Memory B cell (primary cell): ENCODE measurements around the gene TRMT112.

Experiments
- ATAC-seq: fragments of 150-1000 bp; cut with Tn5 transposase; 2 replicates; pipeline ENCODE4 v1.10.0; 2021; ENCODE audit warnings: low read depth, mild to moderate bottlenecking, moderate library complexity
- DNase-seq, 2 donors: peaks; one replicate each; pipeline ENCODE4 v3.0.0; 2022; ENCODE audit warnings: low spot score in 2 of 2
- H3K27ac Mint-ChIP-seq: one replicate; pipeline ENCODE4 v1.8.0; 2022; ENCODE audit warnings: mild to moderate bottlenecking, moderate library complexity, mixed read lengths
- H3K27me3 Mint-ChIP-seq: one replicate; pipeline ENCODE4 v1.8.0; 2022; ENCODE audit warnings: mixed read lengths
- H3K36me3 Mint-ChIP-seq: one replicate; pipeline ENCODE4 v1.8.0; 2022; ENCODE audit warnings: mild to moderate bottlenecking, mixed read lengths
- H3K4me1 Mint-ChIP-seq: one replicate; pipeline ENCODE4 v1.8.0; 2022; ENCODE audit warnings: mixed read lengths
- H3K4me3 Mint-ChIP-seq: one replicate; pipeline ENCODE4 v1.8.0; 2022; ENCODE audit warnings: mild to moderate bottlenecking, moderate library complexity, mixed read lengths
- H3K9me3 Mint-ChIP-seq: one replicate; pipeline ENCODE4 v1.8.0; 2022; ENCODE audit warnings: mixed read lengths

Gene TRMT112

DNA sequence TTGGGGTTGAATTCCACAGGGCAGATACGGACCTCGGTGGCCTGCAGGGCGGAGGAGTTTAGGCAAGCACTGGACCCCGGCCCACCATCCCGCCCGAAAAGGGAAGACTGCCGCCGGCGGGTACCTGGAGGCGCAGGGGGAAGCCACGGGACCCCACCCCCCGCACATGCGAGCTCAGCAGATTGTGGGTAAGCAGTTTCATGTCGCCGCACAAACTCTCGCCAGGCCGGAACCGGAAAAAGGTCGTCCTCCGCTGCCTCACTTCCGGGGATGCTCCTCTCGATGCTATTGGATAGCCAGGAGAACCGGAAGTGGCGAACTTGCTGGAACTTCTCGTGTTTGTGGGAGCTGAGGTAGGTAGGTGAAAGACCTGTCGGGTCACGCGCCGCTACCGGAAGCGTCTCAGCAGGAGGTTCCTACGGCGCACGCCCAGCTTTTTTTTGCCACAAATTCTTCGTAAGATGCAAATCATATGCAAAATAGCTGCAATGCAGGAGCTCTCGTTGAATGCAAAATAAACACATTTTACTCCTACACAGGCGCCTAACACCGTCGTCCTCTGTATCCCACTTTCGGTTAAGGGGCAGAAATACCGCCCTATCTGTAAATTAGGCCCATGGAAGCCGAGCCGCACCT is at the start of gene TRMT112:
Gene TRMT112, minus strand, starts transcription at position 235 of the 636 bp plus-strand sequence. Its CDS starts 33 bp downstream, at position 202.
- Mint-ChIP-seq H3K27ac (peak within 1 kb of the TSS; percentile 99), H3K27me3 (no peaks in the 10 kb centered on the region), H3K4me3 (peak within 1 kb of the TSS; percentile 96), H3K36me3 (peaks cover 15% of the 10 kb centered on the region), H3K9me3 (no peaks in the 10 kb centered on the region), H3K4me1 (peaks cover 20% of the 10 kb centered on the region)
- peak; percentile 70 for ATAC-seq
- DNase-seq: peak; percentile 87 to 89

DNA sequence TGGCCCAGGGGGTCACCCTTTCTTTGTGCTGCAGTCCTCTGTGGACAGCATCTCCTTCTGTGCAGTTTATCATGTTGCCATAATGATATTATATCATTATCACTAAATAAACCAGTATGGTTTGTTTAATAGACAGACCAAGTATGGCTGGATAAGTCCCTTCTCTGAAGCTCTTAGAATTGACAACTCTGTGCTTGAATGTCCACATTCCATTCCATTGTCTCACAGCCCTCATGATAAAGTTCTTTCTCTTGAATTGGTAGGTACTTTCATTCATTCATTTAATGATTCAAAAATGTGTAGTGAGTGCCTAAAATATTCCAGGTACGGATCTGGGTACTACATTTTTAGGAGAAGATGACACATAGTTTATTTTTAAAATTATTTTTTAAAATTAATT is 49.4 kb upstream of the TRMT112 start:
- H3K4me1 Mint-ChIP-seq: peaks cover 9% of the 10 kb centered on the region
- no peak overlapping the region for H3K27ac Mint-ChIP-seq
- H3K9me3 Mint-ChIP-seq: no peaks in the 10 kb centered on the region
- peaks cover 30% of the 10 kb centered on the region for H3K36me3 Mint-ChIP-seq
- no peaks in the 10 kb centered on the region for H3K27me3 Mint-ChIP-seq
- ATAC-seq (no peak), DNase-seq (no peak)
- H3K4me3 Mint-ChIP-seq: no peak overlapping the region

DNA sequence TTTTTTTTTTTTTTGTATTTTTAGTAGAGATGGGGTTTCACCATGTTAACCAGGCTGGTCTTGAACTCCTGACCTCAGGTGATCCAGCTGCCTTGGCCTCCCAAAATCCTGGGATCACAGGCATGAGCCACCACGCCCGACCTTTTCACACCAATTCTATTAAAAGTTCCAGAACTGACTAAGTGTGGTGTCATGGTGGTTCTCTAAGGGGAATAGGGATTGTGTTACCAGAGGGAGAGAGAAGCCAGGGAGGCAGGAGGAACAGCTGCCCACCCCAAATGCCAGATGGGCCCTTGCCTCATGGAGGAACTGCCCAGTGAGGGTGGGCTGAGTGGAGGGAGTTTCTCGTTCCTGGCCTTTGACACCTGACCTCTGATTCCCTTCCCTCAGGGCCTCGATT is 47.6 kb upstream of the TRMT112 start:
- Mint-ChIP-seq H3K27ac (no peak overlapping the region), H3K36me3 (peaks cover 25% of the 10 kb centered on the region)

DNA sequence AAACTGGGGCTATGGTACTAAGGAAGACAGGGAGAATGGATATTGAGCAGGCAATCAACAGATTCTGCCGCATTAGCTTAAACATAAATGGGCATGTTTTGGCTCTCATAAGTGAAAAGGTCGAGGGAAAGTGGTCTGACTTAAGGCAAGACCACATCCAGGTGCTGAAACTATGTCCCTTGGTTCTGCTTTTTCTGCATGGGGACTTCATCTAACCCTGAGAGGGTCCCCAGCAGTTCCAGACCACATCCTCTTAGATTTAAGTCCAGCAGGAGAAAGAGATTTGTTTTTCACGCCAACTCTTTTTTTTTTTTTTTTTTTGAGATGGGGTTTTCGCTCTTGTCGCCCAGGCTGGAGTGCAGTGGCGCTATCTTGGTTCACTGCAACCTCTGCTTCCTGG is 47.1 kb upstream of the TRMT112 start:
- H3K36me3 Mint-ChIP-seq: peaks cover 22% of the 10 kb centered on the region

More for the DNA sequence above, 47.6 kb upstream of the TRMT112 start:
- H3K4me3 Mint-ChIP-seq: no peak overlapping the region
- H3K4me1 Mint-ChIP-seq: peaks cover 16% of the 10 kb centered on the region
- H3K9me3 Mint-ChIP-seq: no peaks in the 10 kb centered on the region
- ATAC-seq (no peak), DNase-seq (no peak)
- H3K27me3 Mint-ChIP-seq: no peaks in the 10 kb centered on the region

DNA sequence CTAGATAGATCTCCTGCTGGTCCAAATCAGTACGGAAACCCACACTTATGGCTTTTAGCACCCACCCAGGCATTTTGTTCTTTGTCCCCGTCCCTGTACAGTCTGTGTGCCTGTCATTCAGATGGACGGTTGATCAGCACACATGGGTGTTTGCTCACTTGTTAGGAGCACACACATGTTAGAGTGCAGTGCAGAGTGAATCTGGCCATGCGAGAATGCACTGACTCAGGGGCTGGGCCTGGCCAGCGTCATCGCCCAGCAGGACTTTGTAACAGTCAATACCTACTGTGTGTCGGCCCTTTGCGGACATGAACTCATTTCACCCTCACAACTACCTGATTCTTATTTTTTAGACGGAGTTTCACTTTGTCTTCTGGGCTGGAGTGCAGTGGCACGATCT is 45.0 kb upstream of the TRMT112 start:
- H3K36me3 Mint-ChIP-seq: peaks cover 14% of the 10 kb centered on the region
- ATAC-seq (no peak), DNase-seq (no peak)
- H3K4me1 Mint-ChIP-seq: peaks cover 21% of the 10 kb centered on the region
- H3K4me3 Mint-ChIP-seq: no peak overlapping the region
- H3K9me3 Mint-ChIP-seq: no peaks in the 10 kb centered on the region
- H3K27ac Mint-ChIP-seq: no peak overlapping the region
- no peaks in the 10 kb centered on the region for H3K27me3 Mint-ChIP-seq

More for the DNA sequence above, 47.1 kb upstream of the TRMT112 start:
- Mint-ChIP-seq H3K4me1 (peaks cover 21% of the 10 kb centered on the region), H3K4me3 (no peak overlapping the region), H3K27me3 (no peaks in the 10 kb centered on the region), H3K27ac (no peak overlapping the region), H3K9me3 (no peaks in the 10 kb centered on the region)
- ATAC-seq (peak; percentile 33), DNase-seq (no peak)

DNA sequence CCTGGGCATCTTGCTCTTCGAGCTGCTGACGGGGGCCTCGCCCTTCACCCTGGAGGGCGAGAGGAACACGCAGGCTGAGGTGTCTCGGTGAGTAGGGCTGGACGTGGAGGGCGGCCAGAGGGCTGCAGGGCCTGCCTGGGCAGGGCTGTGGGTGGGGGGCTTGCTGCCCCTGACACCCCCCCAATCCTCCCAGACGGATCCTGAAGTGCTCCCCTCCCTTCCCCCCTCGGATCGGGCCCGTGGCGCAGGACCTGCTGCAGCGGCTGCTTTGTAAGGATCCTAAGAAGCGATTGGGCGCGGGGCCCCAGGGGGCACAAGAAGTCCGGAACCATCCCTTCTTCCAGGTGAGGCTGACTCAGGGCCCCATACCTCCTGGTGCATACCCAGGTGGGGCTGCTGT is 44.3 kb upstream of the TRMT112 start:
- DNase-seq: no peak

DNA sequence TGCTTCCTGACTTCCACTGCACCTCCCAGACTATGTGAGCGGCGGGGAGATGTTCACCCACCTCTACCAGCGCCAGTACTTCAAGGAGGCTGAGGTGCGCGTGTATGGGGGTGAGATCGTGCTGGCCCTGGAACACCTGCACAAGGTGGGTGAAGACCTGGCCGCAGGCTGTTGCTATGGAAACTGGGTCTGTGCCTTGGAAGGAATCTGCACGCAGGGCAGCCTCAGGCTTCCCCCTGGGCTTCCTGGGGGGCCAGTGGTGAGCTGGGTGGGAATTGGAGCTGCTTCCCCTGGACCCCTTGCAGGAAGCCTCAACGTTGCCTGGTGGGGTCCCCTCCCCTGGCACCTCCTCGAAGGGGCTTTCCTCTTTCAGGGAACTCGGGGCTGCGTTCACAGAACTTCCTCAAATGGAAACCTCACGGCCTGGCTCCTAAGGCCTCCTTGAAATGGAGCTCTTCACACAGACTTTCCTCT is 43.1 kb upstream of the TRMT112 start:
- ATAC-seq (peak; percentile 17), DNase-seq (no peak)
- Mint-ChIP-seq H3K9me3 (no peaks in the 10 kb centered on the region), H3K27ac (peak overlapping the region; percentile 13), H3K36me3 (peaks cover 9% of the 10 kb centered on the region), H3K27me3 (no peaks in the 10 kb centered on the region), H3K4me3 (peak overlapping the region; percentile 94), H3K4me1 (peaks cover 21% of the 10 kb centered on the region)

More for the DNA sequence above, 44.3 kb upstream of the TRMT112 start:
- no peak for ATAC-seq
- peaks cover 21% of the 10 kb centered on the region for H3K4me1 Mint-ChIP-seq
- H3K4me3 Mint-ChIP-seq: no peak overlapping the region
- H3K27ac Mint-ChIP-seq: no peak overlapping the region
- peaks cover 12% of the 10 kb centered on the region for H3K36me3 Mint-ChIP-seq
- no peaks in the 10 kb centered on the region for H3K27me3 Mint-ChIP-seq
- no peaks in the 10 kb centered on the region for H3K9me3 Mint-ChIP-seq

DNA sequence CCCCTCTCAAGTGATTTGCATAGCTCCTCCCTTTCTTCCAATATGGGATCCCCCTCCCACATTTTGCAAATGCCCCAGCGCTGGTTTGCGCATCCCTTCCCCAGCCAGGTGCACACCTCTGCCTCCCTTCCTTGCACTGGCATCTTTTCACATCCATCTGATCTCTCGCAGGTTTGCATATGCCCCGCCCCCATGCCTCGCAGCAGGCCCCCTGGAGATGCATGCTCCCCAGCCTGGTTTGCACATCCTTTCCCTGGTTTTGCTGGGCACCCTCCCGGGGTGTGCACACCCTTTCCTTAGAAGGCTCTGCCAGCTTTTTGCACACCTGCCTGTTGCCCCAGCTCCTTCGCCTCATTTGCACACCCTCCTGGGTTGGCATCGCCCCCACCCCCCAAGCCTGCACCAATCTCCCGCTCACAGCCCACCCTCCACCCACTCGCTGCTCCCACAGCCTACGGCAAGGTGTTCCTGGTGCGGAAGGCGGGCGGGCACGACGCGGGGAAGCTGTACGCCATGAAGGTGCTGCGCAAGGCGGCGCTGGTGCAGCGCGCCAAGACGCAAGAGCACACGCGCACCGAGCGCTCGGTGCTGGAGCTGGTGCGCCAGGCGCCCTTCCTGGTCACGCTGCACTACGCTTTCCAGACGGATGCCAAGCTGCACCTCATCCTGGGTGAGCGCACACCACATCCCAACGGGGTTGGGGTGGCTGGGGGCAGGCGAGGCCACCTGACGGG is 42.5 kb upstream of the TRMT112 start:
- H3K36me3 Mint-ChIP-seq: peaks cover 9% of the 10 kb centered on the region
- peaks cover 27% of the 10 kb centered on the region for H3K4me1 Mint-ChIP-seq
- H3K4me3 Mint-ChIP-seq: peak overlapping the region; percentile 94
- H3K27me3 Mint-ChIP-seq: no peaks in the 10 kb centered on the region
- peak; percentile 30 for ATAC-seq
- peak overlapping the region; percentile 13 for H3K27ac Mint-ChIP-seq
- no peaks in the 10 kb centered on the region for H3K9me3 Mint-ChIP-seq
- DNase-seq: no peak

DNA sequence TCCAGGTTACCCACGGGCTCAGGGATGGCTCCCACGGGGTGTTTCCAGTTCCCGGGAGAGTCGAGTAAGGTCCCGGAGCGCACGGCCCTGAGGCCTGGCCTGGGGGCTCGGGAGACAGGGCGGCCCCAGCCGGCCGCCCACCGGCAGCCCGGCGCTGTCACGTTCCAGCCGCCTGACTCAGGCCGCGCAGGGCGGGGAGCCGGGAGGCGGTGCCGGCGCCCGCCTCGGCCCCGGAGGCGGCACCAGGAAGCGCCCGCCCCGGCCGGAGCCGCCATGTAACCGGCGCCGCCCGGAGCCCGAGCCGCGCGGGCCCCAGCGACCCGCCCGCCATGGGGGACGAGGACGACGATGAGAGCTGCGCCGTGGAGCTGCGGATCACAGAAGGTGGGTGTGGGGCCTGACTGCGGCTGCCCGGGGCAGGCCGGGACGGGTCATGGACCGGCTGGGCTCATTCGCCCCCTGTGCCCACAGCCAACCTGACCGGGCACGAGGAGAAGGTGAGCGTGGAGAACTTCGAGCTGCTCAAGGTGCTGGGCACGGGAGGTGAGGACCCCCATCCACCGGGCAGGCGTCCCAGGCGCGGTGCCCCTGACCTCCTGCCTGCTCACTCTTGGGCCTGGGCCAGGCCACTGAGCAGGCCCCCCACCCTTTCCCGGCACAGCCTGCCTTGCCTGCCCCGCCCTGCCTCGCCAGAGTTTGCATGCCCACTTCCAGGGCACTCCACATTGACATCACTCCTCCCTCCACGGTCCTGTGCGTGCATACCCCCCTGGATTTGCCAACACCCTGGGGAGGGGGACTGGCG is 41.8 kb upstream of the TRMT112 start, which contains the start of gene RPS6KA4:
Gene RPS6KA4, plus strand, starts transcription at position 256 of the 805 bp plus-strand sequence. Its CDS starts 74 bp downstream, at position 330.
- peak; percentile 38 to 54 for DNase-seq
- ATAC-seq: peak; percentile 78
- Mint-ChIP-seq H3K27ac (peak within 1 kb of the TSS; percentile 58), H3K9me3 (no peaks in the 10 kb centered on the region), H3K4me3 (peak within 1 kb of the TSS; percentile 94), H3K36me3 (peaks cover 7% of the 10 kb centered on the region), H3K4me1 (peaks cover 26% of the 10 kb centered on the region), H3K27me3 (no peaks in the 10 kb centered on the region)

DNA sequence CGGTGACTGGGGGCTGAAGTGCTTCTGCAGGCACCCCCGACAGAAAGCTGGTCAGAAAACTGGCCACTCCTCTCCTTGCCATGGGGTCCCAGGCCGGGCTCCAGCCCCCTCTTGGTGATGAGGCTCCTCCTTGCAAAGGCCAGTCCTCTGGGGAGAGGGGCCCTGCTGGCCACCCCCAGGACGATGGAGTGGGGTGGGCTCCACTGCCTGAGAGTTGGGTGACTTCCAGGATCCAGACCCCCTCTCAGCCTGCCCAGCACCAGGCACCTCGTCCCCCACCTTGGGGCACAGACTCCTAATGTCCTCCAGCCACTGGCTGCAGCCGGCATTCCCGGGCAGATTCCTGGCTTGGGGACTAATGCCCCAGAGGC is 41.2 kb upstream of the TRMT112 start:
- Mint-ChIP-seq H3K27me3 (no peaks in the 10 kb centered on the region), H3K4me3 (peak overlapping the region; percentile 53), H3K4me1 (peaks cover 25% of the 10 kb centered on the region), H3K27ac (peak overlapping the region; percentile 58), H3K9me3 (no peaks in the 10 kb centered on the region), H3K36me3 (peaks cover 5% of the 10 kb centered on the region)
- DNase-seq: no peak
- no peak for ATAC-seq

DNA sequence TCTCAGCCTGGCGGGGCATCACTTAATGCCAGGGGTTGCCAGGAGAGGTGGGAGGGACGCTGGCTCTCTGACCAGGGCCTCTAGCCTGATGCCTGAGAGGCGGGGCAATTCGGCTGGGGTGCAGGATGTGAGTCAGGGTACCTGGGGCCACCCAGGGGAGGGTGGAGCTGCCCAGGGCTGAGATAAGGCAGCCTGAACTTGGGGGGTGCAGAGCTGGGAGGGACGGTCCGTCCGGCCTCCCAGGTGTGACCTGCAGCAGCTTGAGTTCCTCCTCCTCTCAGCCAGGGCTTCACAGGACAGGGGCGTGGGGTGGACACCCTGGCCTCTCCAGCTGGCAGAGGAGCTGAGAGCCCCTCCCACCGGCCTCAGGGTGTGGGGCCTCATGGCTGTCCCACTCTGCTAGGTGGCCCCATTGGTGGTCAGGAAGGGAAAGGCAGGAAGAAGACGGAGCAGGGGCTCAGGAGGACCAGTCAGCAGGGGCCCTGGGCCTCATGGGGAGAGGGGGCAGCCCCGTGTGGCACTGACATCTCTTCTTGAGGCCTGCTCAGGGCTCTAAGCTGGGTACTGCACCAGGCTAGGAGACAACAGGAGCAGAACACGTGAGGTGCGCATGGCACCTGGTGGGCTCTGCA is 40.7 kb upstream of the TRMT112 start:
- peak overlapping the region; percentile 53 for H3K4me3 Mint-ChIP-seq
- ATAC-seq (no peak), DNase-seq (no peak)
- peaks cover 1% of the 10 kb centered on the region for H3K36me3 Mint-ChIP-seq
- no peaks in the 10 kb centered on the region for H3K27me3 Mint-ChIP-seq
- H3K4me1 Mint-ChIP-seq: peaks cover 21% of the 10 kb centered on the region
- H3K9me3 Mint-ChIP-seq: no peaks in the 10 kb centered on the region
- H3K27ac Mint-ChIP-seq: peak overlapping the region; percentile 58

DNA sequence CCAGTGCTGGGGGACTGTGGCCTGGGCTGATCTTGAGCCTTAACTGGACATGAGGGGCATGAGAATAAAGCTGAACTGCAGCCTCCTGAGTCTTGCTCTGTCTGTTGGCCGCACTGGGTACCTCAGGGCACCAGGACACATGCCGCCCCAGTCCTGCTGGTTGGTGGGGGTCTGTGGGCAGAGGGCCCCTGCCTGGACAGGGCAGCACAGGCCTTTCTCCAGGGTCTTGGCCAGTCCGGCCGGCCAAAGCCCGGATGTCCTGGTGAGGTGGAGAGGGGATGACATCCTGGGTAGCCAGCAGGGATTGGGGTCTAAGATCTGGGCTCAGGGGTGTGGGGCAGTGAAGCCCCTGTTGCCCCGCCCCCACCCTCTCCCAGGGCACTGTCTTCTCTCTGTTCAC is 40.1 kb upstream of the TRMT112 start:
- DNase-seq: no peak
- H3K4me3 Mint-ChIP-seq: no peak overlapping the region
- H3K36me3 Mint-ChIP-seq: no peaks in the 10 kb centered on the region
- H3K4me1 Mint-ChIP-seq: peaks cover 20% of the 10 kb centered on the region
- no peaks in the 10 kb centered on the region for H3K9me3 Mint-ChIP-seq
- no peak for ATAC-seq
- no peaks in the 10 kb centered on the region for H3K27me3 Mint-ChIP-seq
- H3K27ac Mint-ChIP-seq: no peak overlapping the region

DNA sequence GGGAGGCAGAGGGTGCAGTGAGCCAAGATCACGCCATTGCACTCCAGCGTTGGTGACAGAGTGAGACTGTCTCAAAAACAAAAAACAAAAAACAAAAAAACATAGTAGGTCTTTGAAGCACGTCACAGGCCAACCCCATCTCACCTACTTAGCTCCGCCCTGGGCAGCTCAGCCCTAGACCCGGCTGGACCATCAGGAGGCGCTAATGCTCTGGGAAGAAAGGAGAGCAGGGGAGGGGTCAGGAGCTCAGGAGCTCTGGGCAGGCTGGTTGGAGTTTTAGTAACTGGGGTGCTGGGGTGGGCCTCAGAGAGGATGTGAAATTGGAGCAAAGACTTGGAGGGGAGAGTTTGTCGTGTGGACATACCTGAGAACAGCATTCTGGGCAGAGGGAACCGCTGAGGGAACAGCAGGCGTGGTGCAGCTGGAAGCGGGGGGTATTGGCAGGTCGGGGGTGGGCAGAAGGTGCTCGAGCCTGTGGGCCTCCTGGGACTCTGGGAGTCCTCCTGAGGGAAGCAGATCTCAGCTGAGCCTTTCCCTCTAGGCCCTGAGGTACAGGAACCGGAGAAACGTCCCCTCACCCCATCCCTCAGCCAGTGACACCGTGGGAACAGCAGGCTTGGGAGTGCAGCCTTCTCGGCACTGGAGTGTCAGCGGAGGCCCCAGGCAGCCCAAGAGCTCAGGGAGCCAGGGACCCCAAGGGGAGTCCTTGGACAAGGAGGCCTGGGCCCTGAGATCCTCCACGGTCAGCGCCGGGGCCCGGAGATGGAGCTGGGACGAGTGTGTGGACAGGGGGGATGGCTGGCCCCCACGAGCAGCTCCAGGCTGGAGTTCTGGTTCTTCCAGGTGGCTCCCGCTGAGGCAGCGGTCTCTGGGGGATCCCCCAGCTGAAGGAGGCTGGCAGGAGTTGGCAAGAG is 39.4 kb upstream of the TRMT112 start:
- ATAC-seq: no peak
- Mint-ChIP-seq H3K4me1 (peaks cover 21% of the 10 kb centered on the region), H3K4me3 (peak overlapping the region; percentile 72), H3K36me3 (no peaks in the 10 kb centered on the region), H3K9me3 (no peaks in the 10 kb centered on the region), H3K27ac (no peak overlapping the region), H3K27me3 (no peaks in the 10 kb centered on the region)
- no peak for DNase-seq
